ENCODE results near the gene HPX.

DNA sequence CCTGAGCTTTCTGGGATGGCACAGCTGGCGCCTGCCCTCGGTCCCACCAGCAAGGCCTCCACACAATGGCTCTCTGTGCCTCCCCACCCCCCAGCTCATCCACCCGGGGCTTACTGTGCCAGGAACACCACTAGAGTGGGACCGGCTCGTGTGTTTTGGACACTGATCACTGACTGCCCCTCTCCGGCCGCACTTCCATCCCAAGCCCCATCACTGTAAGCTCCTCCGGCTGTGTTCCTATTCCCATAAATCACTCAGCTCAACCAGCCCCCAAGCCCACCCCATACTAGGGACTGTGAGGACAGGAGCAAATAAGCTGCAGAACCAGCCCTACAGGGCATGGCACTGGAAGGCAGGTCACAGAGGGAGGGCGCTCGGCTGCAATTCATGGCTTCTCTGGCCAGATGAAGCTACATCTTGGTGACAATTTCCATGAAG is 29.2 kb downstream of the HPX start:
- TF ChIP-seq ZNF274 (IDR thresholded peaks at IDR 0.05; ENCODE audit: low read depth, low read length), result no peak
- TF ChIP-seq YY1 (IDR thresholded peaks at IDR 0.05; ENCODE audit: insufficient read depth, insufficient read length), result no peak
- TF ChIP-seq SUZ12 (IDR thresholded peaks at IDR 0.05; ENCODE audit: extremely low read depth, insufficient read depth, insufficient read length), result no peak
